Measurements from ENCODE around the gene SPIRE1.
"Not testable (repeated sequence)": the region's sequence is repeated elsewhere in the genome, so short reads cannot be mapped to it uniquely, and the experiment has no call there.

SPIRE1 gene

DNA sequence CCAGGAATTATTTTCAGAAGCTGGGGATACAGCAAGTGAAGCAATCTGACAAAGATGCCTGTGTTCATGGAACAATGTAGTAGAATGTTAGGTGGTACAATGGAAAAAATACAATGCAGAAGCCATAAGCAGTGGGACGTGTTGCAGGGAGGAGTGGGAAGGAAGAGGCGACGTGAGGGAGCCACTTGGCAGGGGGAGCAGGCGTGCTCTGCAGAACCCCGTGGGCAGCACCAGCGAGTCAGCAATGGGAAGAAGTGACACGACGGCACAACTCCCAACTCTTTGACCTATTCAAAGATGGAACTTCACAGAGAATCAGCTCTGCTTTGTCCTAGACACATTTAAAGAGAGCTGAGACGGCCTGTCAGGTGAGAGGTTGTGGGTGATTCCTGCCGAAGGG is 219.7 kb downstream of the SPIRE1 start:
- no peak for DNase-seq

DNA sequence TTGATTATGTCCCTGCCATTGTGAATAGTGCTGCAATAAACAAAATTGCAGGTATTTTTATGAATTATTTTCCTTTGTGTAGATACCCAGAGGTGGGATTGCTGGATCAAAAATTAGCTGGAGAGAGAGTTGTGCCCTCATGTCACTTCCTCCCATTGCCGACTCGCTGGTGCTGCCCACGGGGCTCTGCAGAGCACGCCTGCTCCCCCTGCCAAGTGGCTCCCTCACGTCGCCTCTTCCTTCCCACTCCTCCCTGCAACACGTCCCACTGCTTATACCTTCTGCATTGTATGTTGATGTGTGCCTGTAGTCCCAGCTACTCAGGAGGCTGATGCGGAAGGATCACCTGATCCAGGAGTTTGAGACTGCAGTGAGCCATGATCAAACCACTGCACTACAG is 222.0 kb downstream of the SPIRE1 start:
- no peak for DNase-seq

DNA sequence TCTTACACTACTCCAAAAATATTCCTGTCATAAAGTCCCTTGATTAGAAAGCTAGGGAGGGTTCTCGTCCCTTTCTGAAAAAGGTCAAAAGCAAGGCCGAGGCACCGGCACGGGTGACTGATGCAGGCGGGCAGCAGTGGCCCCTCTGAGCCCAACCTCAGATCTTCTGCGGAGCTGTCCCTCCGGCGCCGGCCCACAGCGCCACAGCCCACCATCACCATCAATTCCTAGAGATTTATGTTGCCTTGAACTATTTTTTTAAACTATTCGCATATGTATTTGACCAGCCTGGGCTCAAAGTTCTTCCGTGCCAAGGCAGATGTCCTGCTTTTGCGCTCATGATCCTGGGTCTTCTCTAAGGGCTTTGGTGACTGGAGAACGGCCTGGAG is 223.4 kb downstream of the SPIRE1 start:
- DNase-seq, result no peak

DNA sequence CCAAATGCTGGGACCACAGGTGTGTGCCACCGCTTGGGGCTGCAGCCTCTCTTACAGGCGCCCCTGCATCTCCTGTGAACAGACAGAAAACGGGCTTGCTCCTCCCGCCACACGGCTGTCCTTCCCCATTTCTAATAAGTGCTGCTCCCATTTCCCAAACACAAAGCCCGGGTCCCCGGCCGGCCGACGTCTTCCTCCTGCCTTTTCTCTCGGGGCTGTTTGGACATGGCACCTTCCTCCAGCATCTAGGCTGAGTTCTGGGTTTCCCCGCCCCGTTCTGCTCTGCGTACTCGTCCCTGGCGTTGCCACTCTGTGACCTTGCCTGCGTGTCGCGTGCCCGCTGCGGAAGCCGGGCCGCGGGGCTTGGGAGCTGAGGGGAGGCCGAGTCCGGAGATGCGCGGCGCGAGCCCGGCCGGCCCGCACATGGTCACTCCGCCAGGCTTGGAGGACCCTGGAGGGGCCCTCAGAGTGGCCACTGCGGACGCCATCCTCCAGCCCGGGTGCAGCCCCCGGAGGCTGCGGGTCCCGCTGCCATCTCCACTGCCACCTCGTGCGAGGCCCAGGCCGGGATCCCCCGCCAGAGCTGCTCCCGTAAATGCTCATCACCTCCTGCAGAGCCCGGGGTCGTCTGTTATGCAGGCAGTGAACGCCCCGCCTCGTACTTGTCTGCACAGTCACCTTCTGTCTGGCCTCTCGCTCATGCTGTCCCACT is 223.9 kb downstream of the SPIRE1 start:
- no peak for DNase-seq

DNA sequence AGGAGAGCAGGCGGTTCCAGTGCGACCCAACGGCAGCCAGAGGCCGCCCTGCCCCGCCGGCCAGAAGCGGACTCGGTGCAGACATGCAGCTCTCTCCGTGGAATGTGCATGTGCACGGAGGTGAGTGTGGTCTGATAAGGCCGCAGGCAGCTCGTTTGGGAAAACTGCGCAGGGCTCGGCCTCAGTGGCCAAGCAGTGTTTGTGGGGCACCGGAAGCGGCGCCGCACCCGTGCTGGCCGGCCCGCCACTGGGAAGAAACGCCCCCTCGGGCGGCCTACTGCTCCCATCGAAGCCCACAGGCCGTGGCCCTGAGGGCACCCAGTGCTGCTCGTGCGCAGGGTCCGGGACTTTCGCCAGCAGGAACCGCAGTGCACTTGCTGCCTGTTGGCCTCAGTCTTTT is 225.0 kb downstream of the SPIRE1 start:
- DNase-seq, result no peak

DNA sequence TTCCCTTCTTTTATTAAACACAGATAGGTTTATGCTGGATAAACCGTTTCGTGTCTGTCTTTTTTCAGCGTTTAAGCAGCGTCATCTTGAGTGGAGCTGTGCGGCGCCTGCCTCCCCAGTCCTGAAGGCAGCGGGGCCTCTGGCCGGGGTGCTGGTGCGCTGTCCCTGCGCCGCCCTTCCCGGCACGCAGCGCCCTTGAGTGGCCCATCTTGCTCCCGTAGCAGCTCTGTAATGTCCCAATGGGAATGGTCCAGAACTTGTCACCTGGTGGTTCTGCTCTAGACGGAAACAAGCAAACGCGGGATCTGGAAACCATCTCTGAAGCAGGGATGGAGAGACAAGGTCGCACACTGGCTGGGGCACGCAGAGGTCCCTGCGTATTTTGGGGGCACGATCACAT is 225.7 kb downstream of the SPIRE1 start:
- DNase-seq, result no peak

DNA sequence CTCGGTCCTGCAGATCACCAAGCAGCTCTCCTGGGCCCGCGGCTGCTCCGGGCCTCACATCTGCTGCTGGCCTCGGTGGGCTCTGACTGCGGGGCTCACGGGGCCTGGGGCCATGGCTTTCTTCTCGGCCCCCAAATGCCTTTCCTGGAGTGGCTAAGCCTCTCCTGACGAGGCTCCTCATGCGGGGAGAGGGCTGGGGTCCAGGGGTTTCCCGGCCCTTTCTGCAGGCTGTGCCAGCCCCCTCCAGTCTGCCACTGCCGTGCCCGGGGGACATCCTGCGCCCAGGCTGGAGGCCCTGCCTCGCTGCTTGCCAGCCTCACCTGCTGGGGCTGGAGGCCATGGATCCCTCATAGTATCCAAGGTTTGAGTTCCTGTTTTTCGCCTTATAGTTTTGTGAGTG is 226.3 kb downstream of the SPIRE1 start:
- no peak for DNase-seq

DNA sequence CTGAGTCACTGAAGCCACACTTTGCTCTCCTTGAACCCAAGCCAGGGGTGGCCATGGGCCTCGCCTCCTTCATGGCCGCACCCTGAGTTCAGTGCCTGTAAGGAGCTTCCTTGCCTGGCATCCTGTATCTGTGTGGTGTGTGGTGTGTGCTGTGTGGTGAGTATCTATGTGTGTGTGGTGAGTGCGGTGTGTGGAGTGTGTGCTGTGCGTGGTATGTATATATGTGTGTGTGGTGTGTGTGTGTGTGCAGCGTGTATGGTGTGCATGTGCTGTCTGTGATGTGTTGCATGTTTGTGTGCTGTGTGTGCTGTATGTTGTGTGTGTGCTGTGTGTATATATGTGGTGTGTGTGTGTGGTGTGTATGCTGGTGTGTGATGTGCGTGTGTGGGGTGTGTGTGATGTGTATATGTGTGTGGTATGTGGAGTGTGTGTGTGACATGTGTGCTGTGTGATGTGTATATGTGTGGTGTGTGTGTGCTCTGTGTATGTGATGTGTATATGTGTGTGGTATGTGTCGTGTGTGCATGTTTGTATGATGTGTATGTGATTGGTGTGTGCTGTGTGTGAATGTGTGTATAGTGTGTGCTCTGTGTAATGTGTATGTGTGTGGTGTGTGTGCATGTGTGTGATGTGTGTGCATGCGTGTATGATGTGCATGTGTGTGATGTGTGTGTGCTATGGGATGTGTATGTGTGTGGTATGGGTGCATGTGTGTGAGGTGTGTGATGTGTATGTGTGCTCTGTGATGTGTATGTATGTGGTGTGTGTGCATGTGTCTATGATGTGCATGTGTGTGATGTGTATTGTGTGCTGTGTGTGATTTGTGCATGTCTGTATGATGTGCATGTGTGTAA is 227.5 kb downstream of the SPIRE1 start:
- no peak for DNase-seq

DNA sequence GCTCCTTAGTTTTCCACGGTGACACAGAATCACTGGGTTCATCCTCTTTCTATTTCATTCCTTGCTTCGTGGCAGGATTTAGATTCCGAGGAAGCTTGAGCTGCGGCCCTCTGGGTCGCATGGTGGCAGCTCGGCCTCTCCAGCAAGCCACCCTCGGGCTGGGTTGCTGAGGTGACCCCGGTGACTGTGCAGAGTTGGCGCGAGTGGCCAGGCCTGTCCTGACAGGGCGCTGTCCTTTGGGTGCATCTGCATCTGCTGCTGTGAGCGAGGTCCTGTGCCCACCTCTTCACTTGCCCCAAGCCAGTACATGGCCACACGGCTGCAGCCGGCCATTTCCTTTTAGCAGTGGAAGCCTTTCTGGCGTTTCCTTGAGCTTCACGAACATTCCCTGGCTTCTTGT is 228.4 kb downstream of the SPIRE1 start:
- DNase-seq, result no peak

DNA sequence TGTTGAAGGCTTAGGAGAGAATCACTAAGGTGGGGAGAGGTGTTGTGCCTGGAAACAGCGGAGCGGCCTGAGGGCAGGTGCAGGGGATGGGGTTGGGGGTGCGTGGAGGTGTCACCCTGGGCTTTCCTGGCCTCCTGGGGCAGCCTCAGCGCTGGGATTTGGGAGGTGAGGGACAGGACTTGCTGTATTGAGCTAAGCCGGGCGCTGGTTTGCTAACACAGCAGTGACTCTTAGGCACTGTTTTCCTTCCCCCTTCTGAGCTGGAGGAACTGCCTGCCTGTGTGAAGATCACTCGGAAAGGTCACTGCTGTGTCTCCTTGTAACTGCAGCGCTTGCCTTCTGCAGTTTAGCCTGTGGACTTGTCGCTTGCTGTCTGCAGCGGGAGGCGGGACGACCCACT is 229.0 kb downstream of the SPIRE1 start:
- DNase-seq, result no peak

DNA sequence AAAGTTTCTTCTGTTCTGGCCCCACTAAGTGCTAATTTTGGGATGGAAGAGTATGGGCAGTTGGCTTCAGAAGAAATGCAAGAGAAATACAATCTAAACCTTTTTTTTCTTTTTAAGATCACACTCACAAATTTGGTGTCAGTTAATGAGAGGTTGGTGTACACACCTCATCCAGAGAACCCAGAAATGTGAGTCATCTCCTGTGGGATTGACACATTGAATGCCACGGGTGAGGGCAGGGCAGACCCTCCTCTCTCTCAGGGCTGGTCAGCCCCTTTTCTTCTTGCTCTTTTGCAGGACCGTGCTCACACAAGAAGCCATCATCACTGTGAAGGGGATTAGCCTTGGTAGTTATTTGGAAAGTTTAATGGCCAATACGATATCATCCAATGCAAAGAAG is 231.0 kb downstream of the SPIRE1 start:
- DNase-seq, result no peak

DNA sequence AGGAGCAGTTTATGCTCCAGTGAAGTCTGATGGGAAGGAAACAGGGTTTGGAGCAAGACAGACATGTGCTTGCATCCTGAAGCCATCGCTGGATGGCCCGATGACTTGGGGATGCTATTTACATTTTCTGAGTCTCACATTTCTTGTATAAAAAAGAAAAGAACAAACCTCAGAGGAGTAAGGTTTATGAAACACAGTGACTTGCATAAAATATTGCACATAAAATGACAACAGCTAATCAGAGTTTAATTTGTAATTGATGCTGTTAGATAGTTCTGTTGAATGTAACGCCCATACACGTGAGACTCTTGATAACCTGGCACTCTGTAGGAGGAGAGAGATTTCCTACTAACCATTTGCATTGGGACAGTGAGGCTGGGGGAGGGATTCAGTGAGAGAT is 233.7 kb downstream of the SPIRE1 start:
- DNase-seq, result no peak

DNA sequence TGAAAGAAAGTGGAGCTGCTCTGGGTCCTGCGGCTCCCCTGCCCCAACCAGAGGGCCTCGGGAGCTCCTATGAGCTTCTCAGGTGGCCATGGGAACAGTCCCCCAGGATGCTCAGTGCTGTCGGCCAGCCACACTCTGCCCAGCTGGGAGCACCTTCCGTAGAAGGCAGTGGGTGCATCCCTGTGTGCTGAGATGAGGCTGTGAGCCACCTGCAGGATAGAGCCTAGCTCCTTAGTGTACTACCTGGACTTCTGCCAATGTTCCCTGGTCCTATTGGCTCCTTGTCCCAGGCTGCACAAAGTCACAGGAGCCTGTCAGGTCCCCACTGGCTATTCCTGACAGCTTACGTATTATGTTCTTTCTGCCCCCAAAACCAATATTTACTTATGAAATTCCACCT is 234.1 kb downstream of the SPIRE1 start:
- no peak for DNase-seq

DNA sequence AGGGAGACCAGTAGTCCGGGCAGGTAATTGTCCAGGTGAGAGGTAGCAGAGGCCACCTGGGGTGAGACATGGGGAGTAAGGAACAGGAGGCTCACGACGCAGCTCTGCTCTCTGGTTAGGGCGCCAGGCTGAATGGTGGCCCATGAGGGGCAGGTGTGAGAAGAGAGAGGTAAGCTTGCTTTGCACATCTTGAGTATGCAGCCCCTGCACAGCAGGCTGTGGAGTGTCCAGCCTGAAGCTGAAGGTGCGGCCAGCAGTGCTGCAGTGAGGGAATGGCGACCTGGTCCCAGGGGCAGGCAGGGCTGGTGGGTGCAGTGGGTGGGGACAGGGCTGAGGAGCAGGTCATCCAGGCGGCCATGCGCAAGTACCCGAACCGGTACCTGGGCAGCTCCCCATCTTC is 234.5 kb downstream of the SPIRE1 start:
- no peak for DNase-seq

DNA sequence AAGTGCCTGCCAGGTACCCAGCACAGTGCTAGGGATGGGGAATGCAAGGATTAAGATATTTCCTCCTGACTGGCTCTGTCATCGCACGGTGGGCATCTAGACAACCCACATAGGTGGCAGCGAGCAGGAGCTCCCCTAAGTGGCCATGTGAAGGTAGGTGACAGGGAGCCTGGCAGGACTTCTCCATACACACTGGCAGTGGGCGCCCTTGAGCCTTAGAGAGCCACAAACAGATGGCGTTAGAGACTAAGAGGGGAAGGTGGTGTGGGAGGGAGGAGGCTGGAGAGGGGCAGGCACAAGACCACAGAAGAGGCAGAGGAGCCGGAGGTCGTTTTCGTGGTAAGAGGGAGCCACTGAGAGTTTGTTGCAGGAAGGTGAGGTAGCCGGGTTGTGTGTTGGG is 235.0 kb downstream of the SPIRE1 start:
- DNase-seq, result no peak

DNA sequence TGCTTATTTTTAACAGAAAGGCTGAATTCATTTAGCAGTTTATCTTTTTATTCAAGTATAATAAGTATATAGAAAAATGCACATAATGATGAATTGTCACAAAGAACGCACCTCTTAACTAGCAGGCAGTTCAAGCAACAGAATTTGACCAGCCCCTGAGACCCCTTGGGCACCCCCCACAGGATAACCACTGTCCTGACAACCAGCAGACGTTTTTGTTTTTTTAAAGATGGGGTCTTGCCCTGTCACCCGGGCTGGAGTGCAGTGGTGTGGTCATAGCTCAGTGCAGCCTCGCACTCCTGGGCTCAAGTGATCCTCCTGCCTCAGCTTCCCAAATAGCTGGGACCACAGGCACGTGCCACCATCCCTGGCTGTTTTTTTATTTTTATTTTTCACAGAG is 236.2 kb downstream of the SPIRE1 start:
- DNase-seq, result no peak

DNA sequence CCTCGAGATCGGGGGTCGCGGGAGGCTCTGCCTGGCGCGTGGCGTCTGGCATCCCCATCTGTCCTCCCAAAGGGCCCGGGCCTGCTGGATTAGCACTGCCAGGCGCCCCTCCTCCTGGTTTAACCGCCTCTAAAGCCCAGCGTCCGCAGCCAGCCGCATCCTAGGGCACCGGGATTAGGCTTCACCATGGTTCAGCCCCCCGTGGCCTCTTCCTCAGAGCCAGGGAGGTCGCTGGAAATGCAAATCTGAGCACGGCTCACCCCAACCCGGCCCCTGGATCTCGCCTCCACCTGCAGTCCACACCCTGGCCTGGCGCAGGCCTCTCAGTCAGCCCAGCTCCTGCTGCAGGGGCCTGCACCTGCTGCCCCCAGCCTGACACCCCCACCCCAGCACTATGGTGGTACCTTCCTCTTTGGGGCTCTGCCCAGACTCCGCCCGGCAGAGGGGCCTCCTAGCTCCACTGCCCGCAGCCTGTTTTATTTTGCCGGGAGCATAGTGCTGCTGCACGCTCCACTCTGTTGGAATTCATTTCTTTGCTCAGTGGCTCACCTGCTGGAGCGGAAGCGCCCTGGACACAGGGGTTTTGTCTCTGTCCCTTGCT is 237.0 kb downstream of the SPIRE1 start:
- DNase-seq, result peak in 1 of 2 experiments; percentile 2

DNA sequence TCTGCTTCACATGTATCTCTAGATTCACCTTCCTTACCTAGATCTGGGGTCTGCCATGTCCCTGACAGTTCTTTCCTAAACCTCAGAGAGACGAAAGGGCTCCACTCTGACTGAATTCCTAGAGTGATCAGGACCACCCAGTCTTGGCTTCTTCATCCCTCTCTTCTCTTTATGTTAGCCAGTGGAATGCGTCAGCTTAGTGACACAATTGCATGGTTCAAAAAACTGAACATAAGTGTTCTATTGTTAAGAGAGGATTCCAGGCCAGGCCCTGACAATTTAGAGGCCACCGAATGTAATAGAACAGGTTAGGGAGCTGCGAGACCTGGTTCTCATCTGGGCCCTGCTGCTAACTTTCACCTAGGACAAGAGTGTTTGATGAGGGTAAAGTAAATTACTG is 240.2 kb downstream of the SPIRE1 start:
- no peak for DNase-seq

DNA sequence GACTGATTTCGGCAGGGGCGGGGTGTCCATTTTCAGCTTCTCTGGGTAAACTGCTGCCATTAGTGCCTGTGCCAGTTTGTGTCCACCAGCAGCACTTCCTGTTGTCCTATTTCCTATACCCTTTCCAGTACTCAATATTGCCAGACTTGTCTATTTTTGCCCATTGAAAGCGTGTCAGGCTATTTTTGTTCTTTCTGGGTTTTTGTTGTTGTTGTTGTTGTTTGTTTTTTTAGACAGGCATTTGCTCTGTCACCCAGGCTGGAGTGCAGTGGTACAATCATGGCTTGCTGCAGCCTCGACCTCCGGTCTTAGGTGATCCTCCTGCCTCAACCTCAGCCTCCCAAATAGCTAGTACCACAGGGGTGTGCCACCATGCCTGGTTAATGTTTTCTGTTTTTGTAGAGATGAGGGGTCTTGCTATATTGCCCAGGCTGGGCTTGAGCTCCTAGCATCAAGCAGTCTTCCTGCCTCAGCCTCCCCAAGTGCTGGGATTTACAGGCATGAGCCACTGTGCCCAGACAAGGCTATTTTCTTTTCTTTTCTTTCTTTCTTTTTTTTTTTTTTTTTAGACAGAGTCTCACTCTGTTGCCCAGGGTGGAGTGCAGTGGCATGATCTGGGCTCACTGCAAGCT is 241.7 kb downstream of the SPIRE1 start:
- DNase-seq, result no peak

DNA sequence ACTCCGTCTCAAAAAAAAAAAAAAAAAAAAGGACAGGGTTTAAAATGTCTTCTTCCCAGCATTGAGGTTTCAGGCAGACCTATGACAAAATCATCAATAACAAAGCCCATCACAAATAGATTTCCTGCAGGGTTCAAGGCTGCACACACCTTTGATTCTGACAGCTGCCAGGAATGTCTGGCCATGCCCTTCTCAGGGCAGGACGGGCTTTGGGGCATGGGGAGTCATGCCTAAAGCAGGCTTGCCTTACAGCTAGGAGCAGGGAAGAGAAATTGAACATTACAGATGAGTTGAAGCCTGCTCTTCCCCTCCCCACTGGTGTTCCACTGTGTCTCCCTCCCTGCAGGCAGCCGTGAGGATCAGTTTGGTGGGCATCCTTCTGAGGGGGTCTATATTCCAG is 246.5 kb downstream of the SPIRE1 start:
- no peak for DNase-seq

DNA sequence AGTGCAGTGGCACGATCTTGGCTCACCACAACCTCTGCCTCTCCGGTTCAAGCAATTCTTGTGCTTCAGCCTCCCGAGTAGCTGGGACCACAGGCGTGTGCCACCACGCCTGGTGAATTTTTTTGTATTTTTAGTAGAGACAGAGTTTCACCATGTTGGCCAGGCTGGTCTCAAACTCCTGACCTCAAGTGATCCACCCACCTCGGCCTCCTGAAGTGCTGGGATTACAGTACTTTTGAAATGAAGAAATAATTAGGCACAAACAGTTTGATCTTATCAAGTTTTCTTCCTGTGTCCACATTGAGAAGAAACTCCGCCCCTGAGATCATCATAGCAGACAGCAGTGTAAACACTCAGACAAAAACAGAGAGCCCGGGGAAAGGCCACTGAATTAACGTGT is 247.2 kb downstream of the SPIRE1 start:
- DNase-seq, result not testable (repeated sequence)

DNA sequence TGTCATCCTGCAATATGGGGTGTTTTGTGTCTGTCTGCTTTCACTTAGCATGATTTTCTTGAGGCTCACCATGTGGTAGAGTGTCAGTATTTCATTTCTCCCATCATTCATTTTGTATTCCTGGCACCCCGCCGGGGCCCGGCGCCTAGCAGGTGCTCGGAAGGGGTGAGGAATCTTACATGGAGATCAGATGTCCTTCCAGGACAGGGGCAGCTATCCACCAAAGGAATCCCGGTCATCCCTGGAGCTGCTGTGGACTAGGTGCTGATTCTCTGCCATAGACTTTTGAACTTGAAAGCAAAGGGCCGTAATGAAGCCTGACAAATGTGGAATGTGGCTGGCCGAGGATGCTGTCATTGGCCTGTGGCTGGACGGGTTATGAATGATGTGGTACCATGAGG is 247.8 kb downstream of the SPIRE1 start:
- DNase-seq, result no peak

DNA sequence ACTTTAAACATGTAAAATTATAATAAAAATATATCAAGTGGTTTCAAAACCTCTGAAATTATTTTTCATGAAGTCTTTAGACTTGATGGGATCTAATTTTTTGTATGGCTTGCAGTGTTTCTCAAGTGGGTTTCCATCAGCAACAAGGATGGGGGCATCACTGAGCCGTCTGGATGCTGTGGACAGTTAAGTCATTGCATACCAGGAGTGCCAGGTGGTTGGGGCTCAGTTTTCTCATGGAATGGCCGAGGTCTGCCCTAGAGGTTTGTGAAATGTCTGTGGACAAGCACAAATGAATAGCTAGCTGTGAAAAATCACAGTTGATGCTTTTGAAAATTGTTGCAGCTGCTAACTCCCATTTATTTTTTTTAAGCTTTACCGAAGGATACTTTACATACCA is 248.4 kb downstream of the SPIRE1 start:
- DNase-seq, result no peak
